ENCODE measurements around the gene TNFSF10. TPM values are rescaled to one million over a fixed set of nuclear protein-coding genes. Genes with fewer than 3 reads are reported as not detected.

The TNFSF10 gene
- total RNA-seq = 3.0 and 5.4 TPM in 2 replicates

GRCh38 chr3:172522871-172523818 lies at the start of gene TNFSF10:
Gene TNFSF10 (minus strand): TSS chr3:172523430. CDS start chr3:172523384, 46 bp downstream.

Other genes with a start within 250 kb of the TNFSF10 start
- gene GHSR, start 75.0 kb downstream of the TNFSF10 start, total RNA-seq = not detected in 2 replicates
- 6.3 and 9.2 TPM in 2 replicates for gene NCEH1, start 187.6 kb upstream of the TNFSF10 start, total RNA-seq
- 12.0 and 14.9 TPM in 2 replicates for gene ECT2, start 227.3 kb upstream of the TNFSF10 start, total RNA-seq

Measured in smooth muscle cell of bladder (primary cell).